GM19324 (cell line): ENCODE data around the gene OR51S1.
"Not testable (repeated sequence)": the region's sequence is repeated elsewhere in the genome, so short reads cannot be mapped to it uniquely, and the experiment has no call there.

ENCODE experiments used
- ATAC-seq: cut with Tn5 transposase; IDR thresholded peaks from one replicate; pipeline ENCODE4 v1.9.1; 2021; ENCODE audit warnings: mild to moderate bottlenecking, moderate library complexity; ENCODE audit not compliant: unreplicated experiment, low FRiP score

Gene OR51S1

DNA sequence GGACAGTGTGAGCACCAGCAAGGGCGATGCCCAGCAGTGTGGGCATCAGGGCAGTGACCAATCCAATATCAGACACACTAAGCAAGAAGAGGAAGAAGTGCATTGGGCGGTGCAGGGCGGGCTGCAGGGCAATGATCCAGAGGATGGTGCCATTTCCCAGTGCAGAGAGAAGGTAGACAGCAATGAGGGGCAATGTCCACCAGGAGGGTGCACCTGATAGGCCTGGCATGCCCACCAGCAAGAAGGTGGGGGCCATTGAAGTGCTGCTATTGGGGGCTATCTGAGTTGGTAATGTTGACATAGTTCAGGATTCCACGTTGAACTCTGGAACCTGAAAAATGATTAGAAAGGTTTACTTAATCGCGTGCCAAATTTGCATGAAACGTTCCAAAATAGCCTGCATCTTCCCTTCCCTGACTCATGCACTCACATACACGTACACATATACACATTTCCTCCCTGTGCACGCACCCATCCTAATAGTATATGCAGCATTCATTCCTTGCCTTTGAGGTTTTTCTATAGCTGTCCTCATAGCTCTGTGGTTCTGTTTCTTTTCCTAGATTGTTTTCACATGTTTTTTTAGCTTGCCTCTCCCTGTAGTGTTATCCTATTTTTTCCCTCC lies at the start of gene OR51S1:
TSS of gene OR51S1 (minus strand) at position 301 of the 625 bp plus-strand sequence. CDS start at position 301, 0 bp downstream.
- ATAC-seq: no peak

- ATAC-seq: no peak
Measured at GRCh38 chr11:4891996-4892640, 43.1 kb upstream of the OR51S1 start.

- ATAC-seq: no peak
Measured at GRCh38 chr11:4890279-4890678, 41.3 kb upstream of the OR51S1 start.

DNA sequence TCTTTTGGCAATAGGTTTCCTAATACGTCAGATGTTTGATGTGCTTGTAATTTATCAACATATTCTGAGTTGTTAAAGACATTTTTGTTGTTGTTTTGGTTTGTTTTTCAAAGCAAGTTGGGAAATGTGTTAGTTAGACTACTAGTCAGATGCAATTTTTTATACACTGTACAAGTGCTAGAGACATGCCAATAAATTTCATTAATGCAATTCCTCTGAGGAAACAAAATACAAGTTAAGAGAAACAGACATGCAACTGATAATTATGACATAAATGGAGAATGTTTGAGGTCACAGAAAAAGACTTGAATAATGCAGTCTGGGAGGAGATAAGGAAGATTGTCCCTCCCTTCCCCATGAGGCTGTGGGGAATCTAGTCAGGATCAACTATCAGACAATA lies 38.6 kb upstream of the OR51S1 start:
- ATAC-seq: no peak

GRCh38 chr11:4886186-4886585 lies 37.2 kb upstream of the OR51S1 start:
- ATAC-seq: no peak

GRCh38 chr11:4884361-4884760 lies 35.4 kb upstream of the OR51S1 start:
- ATAC-seq: no peak

- ATAC-seq: no peak
Measured at GRCh38 chr11:4882543-4882942, 33.5 kb upstream of the OR51S1 start.

GRCh38 chr11:4881860-4882500 lies 33.0 kb upstream of the OR51S1 start, which contains the start of gene OR51T1:
OR51T1 (plus strand) TSS chr11:4881900; CDS start chr11:4881900, 0 bp downstream.
- no peak for ATAC-seq

GRCh38 chr11:4881188-4881587 lies 32.2 kb upstream of the OR51S1 start:
- no peak for ATAC-seq

DNA sequence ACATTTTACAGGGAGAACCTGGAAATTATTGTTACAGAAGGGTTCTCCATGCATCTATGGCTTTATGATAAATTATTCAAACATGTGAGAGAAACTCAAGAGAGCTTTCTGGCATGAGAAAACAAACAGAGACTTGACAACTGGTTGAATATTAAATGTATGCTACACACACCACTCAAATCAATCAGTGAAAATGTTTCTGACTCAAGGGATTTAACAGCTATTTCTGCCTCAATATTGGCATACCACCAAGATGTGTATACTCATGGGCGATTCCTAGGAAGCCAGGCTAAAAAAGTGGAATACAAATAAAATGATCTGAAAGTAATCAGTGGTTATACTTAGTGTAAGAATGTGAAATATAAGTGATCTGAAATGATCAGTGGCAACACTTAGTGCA lies 16.8 kb upstream of the OR51S1 start:
- no peak for ATAC-seq

DNA sequence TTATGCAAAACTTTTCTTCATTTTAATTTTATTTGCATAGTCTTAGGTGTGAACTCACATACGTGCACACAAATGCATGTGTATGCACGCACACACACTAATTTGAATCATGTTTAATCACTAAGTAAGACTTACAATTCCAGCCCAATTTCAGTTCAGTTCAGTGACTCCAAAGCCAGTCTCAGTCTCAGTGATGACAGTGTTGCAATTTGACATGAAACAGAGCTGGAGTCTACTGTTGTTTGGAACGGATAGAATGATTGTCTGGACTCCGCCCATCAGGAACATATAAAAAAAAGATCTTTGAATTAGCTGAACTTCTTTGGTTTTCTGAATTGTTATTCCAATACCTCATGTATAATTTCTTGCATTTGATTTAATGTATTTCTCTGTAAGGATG lies 14.9 kb upstream of the OR51S1 start:
- no peak for ATAC-seq

- no peak for ATAC-seq
Measured at GRCh38 chr11:4862447-4863236, 13.6 kb upstream of the OR51S1 start.

- ATAC-seq: not testable (repeated sequence)
Measured at GRCh38 chr11:4854286-4854685, 5.3 kb upstream of the OR51S1 start.

DNA sequence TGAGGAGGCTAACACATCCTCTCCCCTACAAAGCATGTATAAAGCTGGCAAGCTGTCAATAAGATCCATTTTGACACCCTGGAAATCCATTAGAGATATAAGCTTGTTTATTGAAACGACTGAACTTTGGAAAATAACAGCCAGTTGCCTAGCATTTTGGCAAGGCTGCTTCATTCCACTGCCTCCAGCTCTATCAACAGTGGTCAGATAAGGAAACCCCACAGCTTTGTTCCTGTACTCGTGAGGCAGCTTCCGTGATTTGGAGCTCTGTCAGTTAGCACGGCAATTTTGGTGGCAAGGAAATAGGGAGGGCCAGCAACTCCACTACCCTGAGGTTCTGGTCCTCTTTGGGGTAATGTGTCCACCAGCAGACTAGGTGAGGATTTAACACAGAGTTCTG lies 2.0 kb upstream of the OR51S1 start:
- no peak for ATAC-seq

DNA sequence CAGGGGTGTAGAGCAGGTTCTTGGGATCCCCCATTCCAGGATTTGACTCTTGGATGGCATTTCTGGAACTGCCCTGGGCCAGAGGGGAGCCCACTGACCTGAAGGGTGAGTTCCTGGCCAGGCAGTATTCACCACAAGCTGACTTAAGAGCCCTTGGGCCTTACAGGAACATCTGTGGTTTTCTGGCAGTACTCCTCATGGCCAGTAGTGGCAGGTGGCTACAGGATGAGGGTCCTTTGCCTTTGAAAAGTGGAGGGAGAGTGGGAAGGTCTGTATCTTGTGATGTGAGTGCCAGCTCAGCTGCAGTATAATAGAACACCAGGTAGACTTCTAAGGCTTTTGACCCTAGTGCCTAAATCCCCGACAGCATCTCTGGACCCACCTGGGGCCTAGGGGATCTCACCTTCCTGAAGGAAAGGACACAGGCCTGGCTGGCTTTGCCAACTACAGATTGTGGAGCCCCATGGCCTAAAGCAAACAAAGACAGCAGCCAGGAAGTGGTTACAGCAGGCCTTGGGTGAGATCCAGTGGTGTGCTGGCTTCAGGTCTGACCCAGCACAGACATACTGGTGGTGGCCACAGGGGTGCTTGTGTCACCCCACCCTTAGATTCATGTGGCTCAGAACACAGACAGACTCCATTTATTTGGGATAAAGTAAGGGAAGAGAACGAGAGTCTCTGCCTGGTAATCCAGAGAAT lies 9.0 kb downstream of the OR51S1 start:
- no peak for ATAC-seq

- no peak for ATAC-seq
Measured at GRCh38 chr11:4830909-4831308, 18.1 kb downstream of the OR51S1 start.

- no peak for ATAC-seq
Measured at GRCh38 chr11:4830346-4830745, 18.7 kb downstream of the OR51S1 start.

DNA sequence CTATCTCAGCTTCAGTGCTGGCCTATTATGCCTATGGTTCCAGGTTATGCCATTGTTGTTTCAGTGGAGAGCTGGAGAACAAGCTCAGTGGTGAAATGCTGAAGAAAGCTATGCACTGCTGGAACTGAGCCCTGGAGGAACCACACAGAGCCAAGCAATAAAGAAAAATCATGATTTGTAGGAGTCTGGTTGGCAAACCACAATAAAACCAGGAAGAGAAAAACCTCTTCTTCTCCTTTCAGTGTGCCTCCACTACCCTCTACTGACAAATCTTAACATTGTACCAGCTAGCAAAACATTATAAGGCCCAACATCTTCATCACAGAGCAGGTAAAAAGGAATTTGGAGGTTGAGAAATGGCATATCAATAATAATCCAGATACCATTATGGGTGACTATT lies 22.6 kb downstream of the OR51S1 start:
- ATAC-seq: no peak

- no peak for ATAC-seq
Measured at GRCh38 chr11:4825132-4825531, 23.9 kb downstream of the OR51S1 start.

- no peak for ATAC-seq
Measured at GRCh38 chr11:4821021-4821420, 28.0 kb downstream of the OR51S1 start, which contains the start of gene OR51F2. OR51F2 (plus strand) TSS chr11:4821321; CDS start chr11:4821422, 101 bp downstream.
